H9 (cell line): ENCODE results near the gene EOGT. TPM values are rescaled to one million over a fixed set of nuclear protein-coding genes. Genes with fewer than 3 reads are reported as not detected.
A peak's percentile ranks its signal among the peaks of the same experiment; 100 is the strongest.

Experiments used
- DNase-seq: peaks from one replicate; pipeline ENCODE4 v3.0.0-alpha.2; 2017
- H2AFZ ChIP-seq: one replicate; pipeline ENCODE4 v1.6.1; 2013; ENCODE audit warnings: mild to moderate bottlenecking, low read length, control low read depth, moderate library complexity
- H2AK5ac ChIP-seq: 2 replicates; pipeline ENCODE4 v1.6.1; 2013; ENCODE audit warnings: low read length, control low read depth, mixed read lengths; ENCODE audit not compliant: insufficient read length
- H2BK120ac ChIP-seq: one replicate; pipeline ENCODE4 v1.6.1; 2013; ENCODE audit warnings: low read depth, mild to moderate bottlenecking, low read length, control low read depth, inconsistent platforms; ENCODE audit not compliant: poor library complexity, severe bottlenecking
- H2BK12ac ChIP-seq: 2 replicates; pipeline ENCODE4 v1.6.1; 2013; ENCODE audit warnings: low read length, control low read depth, mixed read lengths, low read depth; ENCODE audit not compliant: insufficient read length
- H2BK15ac ChIP-seq: 2 replicates; pipeline ENCODE4 v1.6.1; 2013; ENCODE audit warnings: low read depth, low read length, control low read depth
- H2BK20ac ChIP-seq: one replicate; pipeline ENCODE4 v1.6.1; 2013; ENCODE audit warnings: low read depth, mild to moderate bottlenecking, low read length, control low read depth, inconsistent platforms; ENCODE audit not compliant: poor library complexity, severe bottlenecking
- H2BK5ac ChIP-seq: 2 replicates; pipeline ENCODE4 v1.6.1; 2013; ENCODE audit warnings: low read length, control low read depth, mixed read lengths; ENCODE audit not compliant: insufficient read length
- H3K14ac ChIP-seq: 2 replicates; pipeline ENCODE4 v1.6.1; 2013; ENCODE audit warnings: low read length, control low read depth; ENCODE audit not compliant: insufficient read depth
- H3K18ac ChIP-seq: 2 replicates; pipeline ENCODE4 v1.6.1; 2013; ENCODE audit warnings: low read depth, mild to moderate bottlenecking, mixed read lengths, low read length, control low read depth; ENCODE audit not compliant: insufficient read length
- H3K23ac ChIP-seq: 2 replicates; pipeline ENCODE4 v1.6.1; 2013; ENCODE audit warnings: low read length, control low read depth, mixed read lengths, low read depth; ENCODE audit not compliant: insufficient read length
- H3K23me2 ChIP-seq: 2 replicates; pipeline ENCODE4 v1.6.1; 2013; ENCODE audit warnings: low read depth, mild to moderate bottlenecking, mixed read lengths, low read length, control low read depth; ENCODE audit not compliant: insufficient read length, poor library complexity, severe bottlenecking
- H3K27ac ChIP-seq: 2 replicates; pipeline ENCODE4 v1.5.1; 2013; ENCODE audit warnings: low read length, control low read depth, mixed read lengths, low read depth; ENCODE audit not compliant: insufficient read length
- H3K27me3 ChIP-seq: 2 replicates; pipeline ENCODE4 v1.6.1; 2013; ENCODE audit warnings: low read length, control low read depth, inconsistent platforms; ENCODE audit not compliant: insufficient read depth
- H3K4ac ChIP-seq: 2 replicates; pipeline ENCODE4 v1.6.1; 2013; ENCODE audit warnings: low read depth, mild to moderate bottlenecking, control low read depth, inconsistent platforms, low read length, moderate library complexity
- H3K4me1 ChIP-seq: 2 replicates; pipeline ENCODE4 v1.6.1; 2013; ENCODE audit warnings: low read length, control low read depth, inconsistent platforms; ENCODE audit not compliant: insufficient read depth
- H3K4me2 ChIP-seq: 2 replicates; pipeline ENCODE4 v1.6.1; 2013; ENCODE audit warnings: low read length, control low read depth, mixed read lengths; ENCODE audit not compliant: insufficient read length, insufficient read depth
- H3K56ac ChIP-seq: 2 replicates; pipeline ENCODE4 v1.6.1; 2013; ENCODE audit warnings: low read depth, mild to moderate bottlenecking, mixed read lengths, low read length, control low read depth; ENCODE audit not compliant: insufficient read length
- H3K79me1 ChIP-seq: 2 replicates; pipeline ENCODE4 v1.6.1; 2013; ENCODE audit warnings: low read depth, mild to moderate bottlenecking, moderate library complexity, low read length, control low read depth, inconsistent platforms; ENCODE audit not compliant: insufficient read depth, poor library complexity, severe bottlenecking
- H3K79me2 ChIP-seq: 2 replicates; pipeline ENCODE4 v1.6.1; 2013; ENCODE audit warnings: low read length, control low read depth, inconsistent platforms; ENCODE audit not compliant: insufficient read depth
- H3K9ac ChIP-seq: 2 replicates; pipeline ENCODE4 v1.6.1; 2013; ENCODE audit warnings: low read length, control low read depth, mixed read lengths; ENCODE audit not compliant: insufficient read length; ENCODE audit errors: extremely low read depth
- H3K9me3 ChIP-seq: one replicate; pipeline ENCODE4 v1.6.1; 2013; ENCODE audit warnings: low read depth, low read length, inconsistent platforms; ENCODE audit not compliant: control insufficient read depth
- H3T11ph ChIP-seq: one replicate; pipeline ENCODE4 v1.6.1; 2013; ENCODE audit warnings: mild to moderate bottlenecking, low read length, control low read depth, inconsistent platforms
- H4K20me1 ChIP-seq: one replicate; pipeline ENCODE4 v1.6.1; 2013; ENCODE audit not compliant: control insufficient read depth, insufficient read length, insufficient read depth
- H4K5ac ChIP-seq: 2 replicates; pipeline ENCODE4 v1.6.1; 2013; ENCODE audit warnings: low read depth, mild to moderate bottlenecking, mixed read lengths, low read length, control low read depth; ENCODE audit not compliant: insufficient read length
- H4K8ac ChIP-seq: replicated peaks from 2 replicates; pipeline ENCODE4 v1.6.1; 2013; ENCODE audit warnings: low read length, control low read depth, mixed read lengths, low read depth; ENCODE audit not compliant: insufficient read length
- H4K91ac ChIP-seq: 2 replicates; pipeline ENCODE4 v1.6.1; 2013; ENCODE audit warnings: low read depth, mild to moderate bottlenecking, moderate library complexity, mixed read lengths, low read length, control low read depth; ENCODE audit not compliant: insufficient read length
- H3K27ac Mint-ChIP-seq, 3 experiments: 2 replicates in 2 of 3; 3 replicates in 1 of 3; pipeline ENCODE4 v1.8.0; 2020 to 2021; ENCODE audit warnings: mixed read lengths in 3 of 3, mild to moderate bottlenecking in 1 of 3, moderate library complexity in 1 of 3
- H3K27me3 Mint-ChIP-seq: 2 replicates; pipeline ENCODE4 v1.8.0; 2021; ENCODE audit warnings: low read depth, mild to moderate bottlenecking, moderate library complexity, mixed read lengths
- H3K36me3 Mint-ChIP-seq, 3 experiments: 2 replicates in 2 of 3; 3 replicates in 1 of 3; pipeline ENCODE4 v1.8.0; 2020 to 2021; ENCODE audit warnings: low read depth in 3 of 3, mixed read lengths in 3 of 3; ENCODE audit not compliant: insufficient read depth in 1 of 3
- H3K4me1 Mint-ChIP-seq, 2 experiments: 2 replicates each; pipeline ENCODE4 v1.8.0; 2020; ENCODE audit warnings: mixed read lengths in 2 of 2
- H3K4me3 Mint-ChIP-seq, 2 experiments: 2 replicates in 1 of 2; 3 replicates in 1 of 2; pipeline ENCODE4 v1.8.0; 2020 to 2021; ENCODE audit warnings: mild to moderate bottlenecking in 2 of 2, mixed read lengths in 2 of 2, moderate library complexity in 1 of 2
- H3K9me3 Mint-ChIP-seq, 2 experiments: 2 replicates in 1 of 2; 3 replicates in 1 of 2; pipeline ENCODE4 v1.8.0; 2020; ENCODE audit warnings: mild to moderate bottlenecking in 2 of 2, mixed read lengths in 2 of 2, moderate library complexity in 1 of 2
- CTCF ChIP-seq: fragments of 200-600 bp; sonication (generic); conservative IDR thresholded peaks from 3 replicates; pipeline ENCODE4 v1.8.0; 2021; ENCODE audit warnings: antibody characterized with exemption, mild to moderate bottlenecking
- WGBS: extraction: QIAGEN DNeasy Blood & Tissue Kit; methylation state at CpG from one replicate; pipeline ENCODE4 v1.1.7; 2013; ENCODE audit warnings: missing lambda C conversion rate, low lambda C conversion rate, mixed read lengths; ENCODE audit not compliant: insufficient read length; ENCODE audit errors: extremely low coverage; 5-methylcytosine and 5-hydroxymethylcytosine counted together
- total RNA-seq: library from RNA; stranded (reverse); gene quantifications from 2 replicates; pipeline ENCODE4 v1.2.1, GENCODE V29; 2021

EOGT gene
- total RNA-seq, 1 experiment from 2014 or later = 30.5 TPM

DNA sequence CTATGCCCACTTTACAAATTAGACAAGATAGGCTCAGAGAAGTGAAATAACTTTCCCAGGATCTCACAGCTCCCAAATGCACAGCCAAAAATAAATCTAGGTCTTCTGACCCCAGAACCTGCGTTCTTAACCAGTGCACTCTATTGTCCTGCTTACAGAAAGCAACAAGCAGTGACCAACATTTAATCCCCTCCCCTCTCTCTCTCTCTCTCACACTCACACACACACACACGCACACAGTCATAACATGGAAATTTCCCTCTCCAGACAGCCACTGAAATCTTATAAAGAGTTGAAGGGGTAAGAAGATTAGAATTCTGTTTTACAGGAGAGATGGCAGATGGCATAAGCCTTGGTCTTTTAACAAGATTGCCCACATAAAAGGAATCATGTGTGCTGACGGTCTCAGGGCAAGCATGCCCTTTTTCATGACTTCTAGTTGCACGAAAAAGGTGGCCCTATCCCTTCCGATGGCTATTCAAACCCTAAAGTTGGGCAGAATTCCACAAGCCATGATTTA, 29.4 kb downstream of the EOGT start:
- no peak overlapping the region for H2BK15ac ChIP-seq
- TF ChIP-seq CTCF = no peak
- H2BK20ac ChIP-seq = no peak overlapping the region
- H3K4ac ChIP-seq = no peak overlapping the region
- no peak overlapping the region for H3K9ac ChIP-seq
- no peak overlapping the region for H3K18ac ChIP-seq
- H3K4me1 Mint-ChIP-seq = no peaks in the 10 kb centered on the region
- no peak overlapping the region for H2BK5ac ChIP-seq
- no peaks in the 10 kb centered on the region for H3K27me3 Mint-ChIP-seq
- H3K27ac Mint-ChIP-seq = peak overlapping the region in 1 of 3 experiments; percentile 0; a peak in 2 of 7 replicates
- no peak overlapping the region for H3K23ac ChIP-seq
- no peak overlapping the region for H4K91ac ChIP-seq
- H3K14ac ChIP-seq = no peak overlapping the region
- H3K9me3 Mint-ChIP-seq = no peaks in the 10 kb centered on the region
- H2AFZ ChIP-seq = no peak overlapping the region
- H2BK120ac ChIP-seq = no peak overlapping the region
- no peak overlapping the region for H3T11ph ChIP-seq
- no peak overlapping the region for H4K5ac ChIP-seq
- peaks cover 9 to 72% (median 18%) of the 10 kb centered on the region in 3 experiments; a peak in 6 of 7 replicates for H3K36me3 Mint-ChIP-seq
- H4K8ac ChIP-seq = no peak overlapping the region
- H2AK5ac ChIP-seq = no peak overlapping the region
- H3K79me2 ChIP-seq = no peaks in the 10 kb centered on the region
- H4K20me1 ChIP-seq = no peaks in the 10 kb centered on the region
- H3K27ac ChIP-seq = no peak overlapping the region
- H3K9me3 ChIP-seq = no peaks in the 10 kb centered on the region
- H3K56ac ChIP-seq = no peak overlapping the region
- no peaks in the 10 kb centered on the region for H3K79me1 ChIP-seq
- no peaks in the 10 kb centered on the region for H3K27me3 ChIP-seq
- H3K4me1 ChIP-seq = no peaks in the 10 kb centered on the region
- no peak for DNase-seq
- no peak overlapping the region for H3K4me2 ChIP-seq
- H2BK12ac ChIP-seq = no peak overlapping the region
- 100% methylated on average over 1 of the region's 5 CpGs for WGBS
- no peaks in the 10 kb centered on the region for H3K23me2 ChIP-seq
- no peak overlapping the region for H3K4me3 Mint-ChIP-seq
